ENCODE results near the gene UMODL1.

The UMODL1 gene

DNA sequence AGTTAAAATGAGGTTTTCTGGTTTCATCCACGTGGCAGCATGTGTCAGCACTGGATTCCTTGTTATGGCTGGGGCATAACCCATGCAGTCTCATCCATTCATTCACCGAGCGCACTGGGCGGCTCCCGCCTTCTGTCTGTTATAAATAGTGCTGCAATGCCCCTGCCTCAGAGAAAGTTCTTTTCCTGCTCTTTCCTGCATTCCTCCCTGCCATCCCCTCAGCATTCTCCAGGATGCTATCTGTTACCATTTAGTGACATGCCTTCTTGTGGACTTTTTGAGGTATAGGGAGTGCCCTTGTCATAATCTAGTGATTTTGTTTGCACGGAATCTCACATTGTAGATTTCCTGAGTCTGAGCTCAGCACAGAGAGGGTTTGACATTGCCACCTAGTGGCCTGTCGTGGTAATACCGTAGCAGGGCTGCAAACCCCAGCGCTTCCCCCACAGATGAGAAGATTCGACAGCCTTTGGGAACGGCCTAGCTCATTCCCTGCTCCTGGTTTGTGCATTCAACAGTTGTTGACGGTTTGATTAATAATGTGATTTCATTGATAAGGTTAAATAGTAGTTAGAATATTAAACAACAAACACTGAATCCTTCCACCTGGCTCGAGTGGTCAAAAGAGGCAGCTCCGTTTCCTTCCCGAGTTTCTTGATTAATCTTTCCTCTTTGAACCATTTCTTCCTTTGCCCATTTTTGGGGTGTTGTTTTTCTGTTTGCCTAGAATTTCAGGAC is 46.3 kb downstream of the UMODL1 start:
- DNase-seq (ENCODE audit: low spot score), result peak; percentile 77

DNA sequence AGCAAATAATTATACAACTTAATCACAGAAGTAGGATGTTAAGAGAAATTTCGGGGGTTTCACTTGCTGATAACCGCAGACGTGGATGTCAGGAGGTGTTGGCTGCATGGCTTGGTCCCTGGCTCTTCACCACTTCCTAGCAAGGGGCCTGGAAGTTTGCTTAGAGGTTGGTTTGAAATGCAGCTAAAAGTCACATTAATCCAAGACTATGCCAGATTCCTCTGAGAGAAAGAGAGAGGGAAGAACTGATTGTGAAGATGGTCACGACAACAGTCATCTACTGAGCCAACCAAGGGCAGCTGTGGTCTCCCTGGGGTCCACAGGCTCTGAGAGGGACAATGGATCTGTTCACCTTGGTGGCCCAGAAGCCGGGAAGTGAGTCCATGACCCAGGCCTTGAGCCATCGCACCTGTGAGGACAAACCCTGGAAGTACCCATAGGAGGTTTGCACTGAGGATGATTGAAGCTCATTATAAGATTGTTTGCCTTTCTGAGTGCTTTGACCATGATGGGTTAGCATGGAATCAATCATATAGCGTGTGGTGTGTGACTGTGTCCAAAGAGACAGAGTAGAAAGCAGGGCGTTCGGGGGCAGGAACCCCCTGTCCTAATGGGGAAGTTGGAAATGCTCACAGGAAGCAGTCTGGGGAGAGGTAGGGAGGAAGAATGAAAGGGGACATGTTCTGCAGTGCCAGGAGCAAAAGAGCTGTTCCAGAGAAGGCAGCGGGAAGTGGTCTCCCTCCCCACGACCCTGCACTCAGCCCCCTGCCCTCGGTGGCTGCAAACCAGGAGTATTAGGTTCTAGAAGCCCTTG is 47.1 kb downstream of the UMODL1 start:
- DNase-seq (ENCODE audit: low spot score), result no peak

DNA sequence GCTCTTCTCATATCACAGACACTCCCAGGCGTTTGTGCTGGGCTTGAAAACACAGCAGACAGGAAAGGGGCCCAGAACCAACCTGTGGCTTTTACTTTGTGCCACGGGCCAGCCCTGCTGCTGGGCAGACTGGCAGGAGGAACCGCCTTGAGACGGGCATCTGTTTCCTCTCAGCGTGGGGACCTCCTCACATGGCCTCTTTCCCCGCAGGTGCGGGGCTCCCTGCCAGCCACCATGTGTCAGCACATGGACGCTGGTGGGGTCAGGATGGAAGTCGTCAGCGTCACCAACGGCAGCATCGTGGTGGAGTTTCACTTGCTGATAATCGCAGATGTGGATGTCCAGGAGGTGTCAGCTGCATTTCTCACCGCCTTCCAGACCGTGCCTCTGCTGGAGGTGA is 47.8 kb downstream of the UMODL1 start:
- no peak for DNase-seq (ENCODE audit: low spot score)

DNA sequence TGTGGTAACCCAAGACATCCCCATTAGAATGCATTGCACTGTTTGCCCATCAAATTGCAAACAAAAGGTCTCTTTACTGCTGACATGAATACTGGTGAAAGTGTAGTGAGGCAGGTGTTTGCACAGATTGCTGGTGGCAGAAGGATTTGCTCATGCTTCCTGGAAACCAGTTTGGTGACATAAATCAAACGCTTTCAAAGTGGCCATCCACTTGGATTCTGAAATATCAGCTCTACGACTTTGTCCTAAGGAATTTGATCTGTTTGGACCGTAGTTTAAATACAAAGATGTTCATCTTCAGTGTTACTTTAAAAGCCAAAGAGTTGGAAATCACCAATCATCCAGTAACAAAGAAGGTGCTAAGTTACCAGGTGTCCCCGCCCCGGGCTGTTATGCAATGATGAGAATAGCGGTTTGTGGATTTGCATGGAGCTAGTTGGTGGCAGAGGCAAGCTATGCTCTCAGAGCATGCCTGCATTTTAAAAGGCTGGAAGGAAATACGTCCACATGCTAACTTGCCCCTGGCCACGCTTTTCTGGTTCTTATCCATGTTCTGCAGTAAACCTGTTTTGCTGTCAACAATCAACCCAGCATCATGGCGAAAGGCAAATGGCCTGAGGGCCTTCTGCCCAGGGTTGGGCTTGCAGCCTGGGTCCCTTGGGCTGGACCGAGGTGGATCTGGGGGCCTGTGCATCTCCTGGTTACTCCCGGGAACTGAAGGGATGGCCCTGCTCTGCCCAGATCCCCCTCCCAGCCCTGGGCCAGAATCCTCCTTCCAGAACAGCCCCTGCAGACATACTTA is 49.2 kb downstream of the UMODL1 start:
- no peak for DNase-seq (ENCODE audit: low spot score)

DNA sequence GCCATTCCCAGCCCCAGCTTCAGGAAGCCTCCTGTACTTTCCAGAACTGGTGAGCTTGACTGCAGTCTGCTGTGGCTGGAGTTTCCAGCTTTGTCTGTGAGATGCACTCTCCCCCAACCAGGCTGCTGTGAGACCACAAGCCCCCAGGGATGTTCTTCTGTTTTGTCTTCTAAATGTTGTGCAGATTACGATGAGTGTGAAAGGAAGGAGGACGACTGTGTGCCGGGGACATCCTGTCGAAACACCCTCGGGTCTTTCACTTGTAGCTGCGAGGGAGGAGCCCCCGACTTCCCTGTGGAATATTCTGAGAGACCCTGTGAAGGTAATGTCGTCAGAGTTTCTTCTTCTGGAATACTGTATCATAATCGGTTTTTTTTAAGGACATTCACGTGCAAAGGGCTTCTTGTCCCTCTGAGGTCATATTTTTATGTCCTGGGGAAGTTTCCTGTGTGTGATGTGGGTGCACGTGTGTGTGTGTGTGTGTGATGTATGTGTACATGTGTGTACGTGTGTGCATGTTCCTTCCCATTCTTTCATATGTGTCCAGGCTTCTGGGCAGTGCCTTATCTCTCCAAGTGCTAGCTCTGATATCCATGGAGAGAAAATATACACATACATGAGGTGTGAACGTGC is 49.9 kb downstream of the UMODL1 start:
- no peak for DNase-seq (ENCODE audit: low spot score)

DNA sequence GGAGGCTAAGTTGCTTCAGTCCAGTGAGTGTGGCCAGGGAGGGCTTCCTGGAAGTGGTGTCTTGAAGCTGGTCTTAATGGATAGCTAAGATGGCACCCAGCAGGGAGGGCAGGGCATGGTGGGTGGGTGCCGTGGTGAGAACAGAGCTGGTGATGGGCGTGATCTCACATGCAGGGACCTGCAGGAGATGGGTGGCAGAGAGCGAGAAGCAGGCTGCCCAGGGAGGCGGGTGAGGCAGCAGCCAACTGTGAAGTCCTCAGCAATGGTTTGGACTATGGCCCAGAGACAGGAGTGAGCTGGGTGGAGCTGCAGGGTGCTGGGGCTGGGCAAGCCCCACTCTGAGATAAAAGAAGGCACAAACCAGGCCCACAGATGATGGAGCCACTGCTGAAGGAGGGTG is 50.7 kb downstream of the UMODL1 start:
- no peak for DNase-seq (ENCODE audit: low spot score)

DNA sequence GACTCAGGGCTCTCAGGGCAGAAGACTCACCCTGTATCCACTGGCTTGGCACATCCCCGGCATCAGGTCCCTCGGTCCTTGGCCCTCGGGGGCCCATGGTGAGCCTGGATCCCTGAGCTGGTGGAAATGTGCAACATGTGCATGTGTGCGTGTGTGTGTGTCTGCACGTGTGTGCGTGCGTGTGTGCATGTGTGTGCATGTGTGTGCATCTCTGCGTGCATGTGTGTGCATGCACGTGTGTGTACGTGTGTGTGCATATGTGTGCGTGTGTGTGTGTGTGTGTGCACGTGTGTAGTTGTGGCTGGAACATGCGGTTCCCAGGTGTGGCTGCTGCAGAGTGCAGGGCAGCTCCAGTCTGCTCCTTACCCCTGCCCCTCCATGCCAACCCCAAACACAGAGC is 51.3 kb downstream of the UMODL1 start:
- no peak for DNase-seq (ENCODE audit: low spot score)

DNA sequence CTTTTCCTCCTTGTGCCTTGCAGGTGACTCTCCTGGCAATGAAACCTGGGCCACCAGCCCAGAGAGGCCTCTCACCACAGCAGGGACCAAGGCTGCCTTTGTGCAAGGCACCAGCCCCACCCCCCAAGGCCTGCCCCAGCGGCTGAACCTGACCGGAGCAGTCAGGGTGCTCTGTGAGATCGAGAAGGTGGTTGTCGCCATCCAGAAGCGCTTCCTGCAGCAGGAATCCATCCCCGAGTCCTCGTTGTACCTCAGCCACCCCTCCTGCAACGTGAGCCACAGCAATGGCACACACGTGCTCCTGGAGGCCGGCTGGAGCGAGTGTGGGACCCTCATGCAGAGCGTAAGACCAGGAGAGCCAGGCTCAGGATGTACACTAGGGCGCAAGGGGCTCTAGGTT is 51.7 kb downstream of the UMODL1 start:
- no peak for DNase-seq (ENCODE audit: low spot score)

DNA sequence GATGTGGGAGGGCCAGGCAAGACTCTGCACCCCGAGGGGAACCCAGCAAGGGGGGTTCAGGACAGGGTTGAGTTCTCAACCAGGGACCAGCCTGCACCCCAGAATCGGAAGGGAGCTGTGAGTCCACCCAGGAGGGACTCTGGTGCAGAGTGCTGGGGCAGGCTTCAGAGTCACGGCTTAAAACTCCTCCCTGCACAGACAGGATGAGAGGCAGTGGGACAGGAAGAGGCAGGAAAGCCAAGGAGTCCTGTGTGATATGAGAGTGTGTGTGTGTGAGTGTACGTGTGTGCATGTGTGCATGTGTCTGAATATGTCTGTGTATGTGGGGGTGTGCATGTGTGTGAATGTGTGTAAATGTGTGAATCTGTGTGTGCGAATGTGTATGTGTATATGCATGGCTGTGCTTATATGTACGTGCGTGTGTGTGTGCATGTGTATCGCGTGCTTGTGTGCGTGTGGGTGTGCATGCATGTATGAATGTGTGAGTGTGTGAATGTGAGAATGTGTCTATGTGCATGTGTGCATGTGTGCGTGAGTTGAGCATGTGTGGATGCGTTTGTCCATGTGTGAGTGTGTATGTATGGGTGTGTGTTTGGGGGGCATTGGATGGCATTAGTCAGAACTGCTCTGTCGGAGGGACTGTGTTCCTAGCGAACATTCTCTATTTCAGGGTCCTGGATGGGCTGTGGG is 52.2 kb downstream of the UMODL1 start:
- DNase-seq (ENCODE audit: low spot score), result no peak

DNA sequence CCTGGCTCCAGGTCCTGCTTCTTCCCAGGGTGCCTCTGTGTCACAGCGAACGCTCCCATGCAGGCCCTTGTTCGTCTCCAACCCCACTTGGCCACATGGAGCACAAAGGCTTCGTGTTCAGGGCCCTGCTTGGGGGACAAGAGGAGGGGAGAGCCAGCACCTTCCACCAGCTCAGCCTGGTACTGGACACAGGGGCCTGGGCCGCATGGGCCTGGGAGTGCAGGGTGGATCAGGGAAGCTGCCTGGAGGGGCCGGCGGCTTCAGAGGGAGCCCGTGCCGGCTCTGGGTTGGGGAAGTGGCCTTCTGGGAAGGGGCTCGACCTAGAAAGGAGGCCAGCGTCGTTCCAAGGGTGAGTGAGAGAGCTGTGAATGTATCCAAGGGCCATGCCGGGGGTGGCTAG is 53.0 kb downstream of the UMODL1 start:
- DNase-seq (ENCODE audit: low spot score), result no peak

DNA sequence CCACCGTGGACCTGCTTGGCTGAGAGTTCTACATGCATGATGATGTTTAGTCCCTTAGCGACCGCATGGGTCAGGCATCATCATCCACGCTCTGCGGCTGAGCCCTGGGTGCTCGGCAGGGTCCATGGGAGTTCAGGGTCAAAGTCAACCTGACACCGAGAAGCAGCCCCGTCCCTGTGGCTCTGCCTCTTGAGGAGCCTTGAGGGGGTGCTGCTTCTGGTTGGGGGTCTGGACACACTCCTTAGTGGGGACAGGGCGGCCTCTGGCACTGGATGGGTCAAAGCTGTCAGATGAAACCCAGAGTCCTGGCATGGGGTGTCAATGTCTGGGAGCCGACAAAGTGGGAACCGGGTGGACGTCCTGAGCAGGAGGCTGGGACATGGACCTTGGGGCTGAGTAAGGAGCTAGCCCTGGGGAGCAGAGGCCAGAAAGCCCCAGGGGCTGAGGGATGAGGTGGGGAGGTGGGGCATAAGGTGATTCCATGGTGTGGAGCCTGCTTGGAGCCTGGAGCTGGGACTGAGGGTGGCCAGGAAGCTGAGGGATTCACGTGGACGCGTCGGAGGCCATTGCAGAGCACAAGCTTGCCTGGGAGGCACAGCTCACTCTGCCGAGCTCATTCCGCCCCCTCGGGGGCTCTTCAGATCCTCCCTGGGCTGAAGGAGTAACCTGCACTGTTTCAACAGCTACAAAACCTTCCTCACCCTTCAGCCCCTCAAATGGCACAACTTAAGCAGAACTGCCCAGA is 53.9 kb downstream of the UMODL1 start:
- DNase-seq (ENCODE audit: low spot score), result no peak

DNA sequence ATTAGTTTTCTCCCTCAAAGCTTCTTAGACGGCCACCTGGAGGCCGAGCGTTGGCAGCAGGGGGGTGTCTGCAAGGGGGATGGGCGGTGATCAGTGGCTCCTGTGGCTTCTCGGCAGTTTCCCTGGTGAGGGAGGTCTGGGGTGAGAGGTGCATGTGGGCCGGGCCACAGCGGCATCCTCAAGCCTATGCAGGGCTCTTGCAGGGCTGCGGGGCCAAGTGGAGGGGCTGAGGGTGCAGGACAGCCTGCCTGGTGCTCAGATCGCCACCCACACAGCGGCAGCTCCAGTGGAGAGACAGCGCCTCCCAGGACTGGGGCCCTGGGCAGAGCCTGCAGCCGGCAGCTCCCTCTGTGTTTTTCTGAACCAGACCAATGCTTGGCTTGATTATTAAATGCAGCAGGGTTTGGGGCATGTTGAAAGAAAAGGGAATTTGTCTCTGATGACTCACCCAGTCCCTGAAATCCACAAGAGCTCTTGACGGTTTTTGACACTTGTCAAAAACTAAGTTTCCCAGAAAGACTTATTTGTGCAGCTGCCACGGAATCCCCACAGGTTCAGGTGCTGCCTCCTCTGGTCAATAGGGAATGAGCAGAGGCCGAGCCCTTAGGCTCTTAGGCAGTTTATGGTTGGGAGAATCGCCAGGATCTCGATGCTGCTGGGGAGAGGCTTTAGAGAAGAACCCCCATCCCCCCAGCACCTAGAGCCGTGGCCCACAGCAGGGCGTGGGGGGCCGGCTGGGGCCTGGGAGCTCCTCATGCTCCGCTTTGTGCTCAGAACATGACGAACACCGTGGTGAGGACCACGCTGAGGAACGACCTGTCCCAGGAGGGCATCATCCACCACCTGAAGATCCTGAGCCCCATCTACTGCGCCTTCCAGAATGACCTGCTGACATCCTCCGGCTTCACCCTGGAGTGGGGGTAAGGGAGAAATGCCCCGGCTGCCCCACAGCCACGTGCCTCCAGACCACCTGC is 54.7 kb downstream of the UMODL1 start:
- no peak for DNase-seq (ENCODE audit: low spot score)

DNA sequence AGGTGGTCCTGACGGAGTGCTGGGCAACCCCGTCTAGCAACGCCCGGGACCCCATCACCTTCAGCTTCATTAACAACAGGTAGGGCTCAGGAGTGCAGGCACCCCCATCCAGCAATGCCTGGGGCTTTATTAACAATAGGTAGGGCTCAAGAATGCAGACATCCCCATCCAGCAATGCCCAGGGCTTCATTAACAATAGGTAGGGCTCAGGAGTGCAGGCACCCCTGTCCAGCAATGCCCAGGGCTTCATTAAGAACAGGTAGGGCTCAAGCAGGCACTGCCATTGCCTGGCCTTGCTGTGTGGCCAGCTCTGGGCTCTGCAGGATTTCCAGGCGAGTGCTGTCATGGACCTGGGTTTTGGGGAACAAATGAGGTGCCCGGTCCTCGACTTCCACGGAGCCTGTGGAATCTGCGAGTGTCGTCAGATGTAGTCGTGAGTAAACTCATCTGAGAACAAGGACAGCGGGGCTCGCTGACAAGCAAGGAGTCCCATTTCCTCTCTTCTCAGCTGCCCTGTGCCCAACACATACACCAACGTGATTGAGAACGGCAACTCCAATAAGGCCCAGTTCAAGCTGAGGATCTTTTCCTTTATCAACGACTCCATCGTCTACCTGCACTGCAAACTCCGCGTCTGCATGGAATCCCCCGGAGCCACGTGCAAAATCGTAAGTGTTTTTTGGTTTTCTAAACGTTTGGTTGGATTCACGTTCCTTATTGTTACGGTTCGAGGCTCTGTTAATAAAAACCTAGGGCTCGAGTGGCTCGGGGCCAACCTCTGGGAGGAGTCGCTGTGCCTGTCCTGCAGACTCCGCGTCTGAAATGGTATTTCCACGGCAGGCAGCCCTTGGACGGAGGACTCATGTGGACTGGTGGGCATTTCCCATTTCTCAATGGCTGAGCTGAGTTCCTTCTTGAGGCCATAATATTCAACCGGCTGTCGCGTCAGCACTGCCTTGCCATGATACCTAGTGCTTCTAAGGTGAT is 56.3 kb downstream of the UMODL1 start:
- DNase-seq (ENCODE audit: low spot score), result no peak

DNA sequence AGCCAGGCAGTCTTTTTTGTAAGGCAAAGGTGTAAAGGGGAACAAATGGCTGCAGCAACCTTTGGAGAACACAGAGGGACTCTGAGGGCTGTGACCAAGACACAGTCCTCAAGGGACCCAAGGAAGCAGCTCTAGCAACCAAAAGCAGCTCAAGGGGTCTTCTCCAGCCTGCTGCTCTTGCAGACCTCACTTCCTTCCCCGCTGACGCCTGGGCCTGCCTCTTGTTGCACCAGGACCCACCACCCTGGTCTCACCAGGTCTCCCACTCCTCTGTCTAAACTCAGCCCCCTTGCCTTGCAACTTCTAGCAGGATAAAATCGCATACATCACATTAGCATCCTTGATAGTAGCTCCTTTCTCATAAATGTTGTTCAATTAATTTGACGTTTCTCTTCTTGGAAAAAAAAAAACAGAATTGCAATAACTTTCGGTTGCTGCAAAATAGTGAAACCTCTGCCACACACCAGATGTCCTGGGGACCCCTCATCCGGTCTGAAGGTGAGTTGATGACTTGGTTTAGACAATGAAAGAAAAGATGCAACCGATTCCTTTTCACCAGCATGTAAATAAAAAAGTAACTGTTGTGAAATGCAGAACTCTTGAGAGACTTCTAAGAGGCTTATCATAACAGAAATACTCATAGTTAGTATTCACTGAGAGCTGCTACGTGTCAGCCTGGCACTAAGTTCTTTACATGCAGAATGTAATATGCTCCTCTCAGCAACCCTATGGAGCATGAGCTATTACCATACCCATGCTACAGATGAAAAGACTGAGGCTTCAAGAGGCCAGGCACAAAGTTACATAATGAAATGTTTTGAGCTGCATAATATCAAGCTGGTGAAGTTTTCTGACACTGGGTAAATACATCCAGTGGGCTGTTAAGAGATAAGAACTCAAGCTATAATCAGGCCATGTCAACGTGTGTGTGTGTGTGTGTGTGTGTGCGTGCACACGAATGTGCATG is 58.5 kb downstream of the UMODL1 start:
- DNase-seq (ENCODE audit: low spot score), result no peak

DNA sequence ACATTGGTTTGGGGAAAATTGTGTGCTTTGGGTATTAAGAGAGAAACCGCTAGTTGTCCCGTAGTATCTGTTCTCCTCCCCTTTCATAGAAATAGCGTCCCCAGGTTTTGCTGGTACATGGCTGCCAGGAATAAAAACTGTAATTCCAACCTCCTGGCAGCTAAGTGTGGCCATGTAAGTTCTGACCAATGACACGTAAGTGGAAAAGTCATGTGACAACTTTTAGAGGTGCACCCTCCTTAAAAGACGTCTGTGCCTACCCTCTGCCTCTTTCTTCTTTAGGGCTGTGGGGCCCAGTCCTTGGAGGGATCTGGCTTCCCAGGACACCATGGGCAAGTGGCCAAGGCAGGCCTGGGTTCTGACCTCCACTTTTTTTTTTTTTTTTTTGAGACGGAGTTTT is 59.3 kb downstream of the UMODL1 start:
- no peak for DNase-seq (ENCODE audit: low spot score)

DNA sequence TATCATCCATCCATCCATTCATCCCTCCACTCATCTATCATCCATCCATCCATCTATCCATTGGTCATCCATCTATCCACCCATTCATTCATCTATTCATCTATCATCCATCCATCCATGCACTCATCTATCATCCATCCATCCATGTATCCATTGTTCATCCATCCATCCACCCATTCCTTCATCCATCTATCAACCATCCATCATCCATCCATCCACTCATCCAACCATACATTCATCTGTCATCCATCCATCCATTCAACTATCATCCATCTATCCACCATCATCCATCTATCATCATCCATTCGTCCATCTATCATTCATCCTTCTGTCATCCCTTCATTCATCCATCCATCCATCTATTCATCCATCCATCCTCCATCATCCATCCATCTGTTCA is 61.1 kb downstream of the UMODL1 start:
- no peak for DNase-seq (ENCODE audit: low spot score)

DNA sequence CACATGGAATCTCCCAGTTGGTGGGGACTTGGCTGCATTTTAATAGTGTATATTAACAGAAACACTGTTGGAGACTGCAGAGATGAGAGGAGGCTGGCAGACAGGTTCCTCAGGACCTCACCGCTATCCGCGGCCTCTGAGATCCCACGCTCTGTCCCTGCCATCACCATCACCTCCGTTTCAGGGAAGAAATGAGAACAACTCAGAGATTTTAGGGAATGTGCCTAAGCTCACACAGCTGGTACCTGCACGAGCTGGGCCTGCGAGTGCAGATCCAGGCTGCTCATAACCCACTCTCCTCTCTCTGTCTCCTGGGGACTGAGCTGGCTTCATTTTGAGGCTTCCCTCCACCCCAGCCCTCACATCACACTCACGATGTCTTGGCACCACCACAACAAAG is 62.0 kb downstream of the UMODL1 start:
- no peak for DNase-seq (ENCODE audit: low spot score)
